ENCODE measurements around the gene THEM4. TPM values are rescaled to one million over a fixed set of nuclear protein-coding genes. Genes with fewer than 3 reads are reported as not detected.
"Not testable (repeated sequence)": the region's sequence is repeated elsewhere in the genome, so short reads cannot be mapped to it uniquely, and the experiment has no call there.

THEM4 gene
- total RNA-seq, 1 donor: 9.8 TPM

- Histone ChIP-seq H3K4me3 (ENCODE audit: insufficient read depth, low read length) (no peak overlapping the region), H2AFZ (ENCODE audit: low read length) (no peak overlapping the region), H3K79me2 (ENCODE audit: insufficient read depth, low read length) (peaks cover 41% of the 10 kb centered on the region), H3K4me2 (ENCODE audit: insufficient read depth, low read length) (no peak overlapping the region), H3K27me3 (ENCODE audit: insufficient read depth, low read length) (no peaks in the 10 kb centered on the region), H3K27ac (ENCODE audit: low read depth, low read length) (no peak overlapping the region), H3K9me3 (ENCODE audit: low read depth, low read length) (no peaks in the 10 kb centered on the region), H3K4me1 (ENCODE audit: insufficient read depth, low read length) (peaks cover 8% of the 10 kb centered on the region), H3K36me3 (ENCODE audit: insufficient read depth, low read length) (peaks cover 5% of the 10 kb centered on the region), H4K20me1 (ENCODE audit: insufficient read depth, low read length) (no peaks in the 10 kb centered on the region)
- no peak for TF ChIP-seq CTCF (IDR thresholded peaks at IDR 0.05; ENCODE audit: extremely low read depth, low read depth, low read length)
- DNase-seq (ENCODE audit: insufficient read length, low spot score, missing footprints): no peak
These were observed 6.5 kb downstream of the THEM4 start for GRCh38 chr1:151902858-151903257.

GRCh38 chr1:151900804-151901203 is 8.5 kb downstream of the THEM4 start:
- peaks cover 39% of the 10 kb centered on the region for H3K79me2 ChIP-seq (ENCODE audit: insufficient read depth, low read length)
- H3K4me3 ChIP-seq (ENCODE audit: insufficient read depth, low read length); H3K36me3 ChIP-seq (ENCODE audit: insufficient read depth, low read length); H3K27me3 ChIP-seq (ENCODE audit: insufficient read depth, low read length); H3K27ac ChIP-seq (ENCODE audit: low read depth, low read length); H3K4me1 ChIP-seq (ENCODE audit: insufficient read depth, low read length); H3K9me3 ChIP-seq (ENCODE audit: low read depth, low read length); DNase-seq (ENCODE audit: insufficient read length, low spot score, missing footprints); H3K4me2 ChIP-seq (ENCODE audit: insufficient read depth, low read length); H4K20me1 ChIP-seq (ENCODE audit: insufficient read depth, low read length); H2AFZ ChIP-seq (ENCODE audit: low read length): not testable (repeated sequence)

- TF ChIP-seq CTCF (IDR thresholded peaks at IDR 0.05; ENCODE audit: extremely low read depth, low read depth, low read length): no peak
- peaks cover 31% of the 10 kb centered on the region for H3K79me2 ChIP-seq (ENCODE audit: insufficient read depth, low read length)
- H4K20me1 ChIP-seq (ENCODE audit: insufficient read depth, low read length): peaks cover 2% of the 10 kb centered on the region
- no peak overlapping the region for H3K4me3 ChIP-seq (ENCODE audit: insufficient read depth, low read length)
- no peaks in the 10 kb centered on the region for H3K9me3 ChIP-seq (ENCODE audit: low read depth, low read length)
- no peak for DNase-seq (ENCODE audit: insufficient read length, low spot score, missing footprints)
- H3K27ac ChIP-seq (ENCODE audit: low read depth, low read length): no peak overlapping the region
- no peaks in the 10 kb centered on the region for H3K27me3 ChIP-seq (ENCODE audit: insufficient read depth, low read length)
- no peaks in the 10 kb centered on the region for H3K4me1 ChIP-seq (ENCODE audit: insufficient read depth, low read length)
- no peak overlapping the region for H2AFZ ChIP-seq (ENCODE audit: low read length)
- peaks cover 11% of the 10 kb centered on the region for H3K36me3 ChIP-seq (ENCODE audit: insufficient read depth, low read length)
- H3K4me2 ChIP-seq (ENCODE audit: insufficient read depth, low read length): no peak overlapping the region
These were observed 10.8 kb downstream of the THEM4 start for GRCh38 chr1:151898519-151898991.

GRCh38 chr1:151897991-151898431 is 11.3 kb downstream of the THEM4 start:
- Histone ChIP-seq H3K27me3 (ENCODE audit: insufficient read depth, low read length) (no peaks in the 10 kb centered on the region), H3K9me3 (ENCODE audit: low read depth, low read length) (no peaks in the 10 kb centered on the region), H3K27ac (ENCODE audit: low read depth, low read length) (no peak overlapping the region), H3K36me3 (ENCODE audit: insufficient read depth, low read length) (peaks cover 13% of the 10 kb centered on the region), H3K4me1 (ENCODE audit: insufficient read depth, low read length) (no peaks in the 10 kb centered on the region), H2AFZ (ENCODE audit: low read length) (no peak overlapping the region), H3K79me2 (ENCODE audit: insufficient read depth, low read length) (peaks cover 28% of the 10 kb centered on the region), H4K20me1 (ENCODE audit: insufficient read depth, low read length) (peaks cover 2% of the 10 kb centered on the region), H3K4me2 (ENCODE audit: insufficient read depth, low read length) (no peak overlapping the region), H3K4me3 (ENCODE audit: insufficient read depth, low read length) (no peak overlapping the region)
- no peak for DNase-seq (ENCODE audit: insufficient read length, low spot score, missing footprints)
- TF ChIP-seq CTCF (IDR thresholded peaks at IDR 0.05; ENCODE audit: extremely low read depth, low read depth, low read length): no peak

Measured in osteoblast (primary cell).